Measurements from ENCODE around the gene TTC3. TPM values are rescaled to one million over a fixed set of nuclear protein-coding genes. Genes with fewer than 3 reads are reported as not detected.

Gene TTC3
- total and polyA plus RNA-seq, 2 donors (not counting 1 experiment from before 2014, with no cell fraction given): 42.0 to 163 TPM

DNA sequence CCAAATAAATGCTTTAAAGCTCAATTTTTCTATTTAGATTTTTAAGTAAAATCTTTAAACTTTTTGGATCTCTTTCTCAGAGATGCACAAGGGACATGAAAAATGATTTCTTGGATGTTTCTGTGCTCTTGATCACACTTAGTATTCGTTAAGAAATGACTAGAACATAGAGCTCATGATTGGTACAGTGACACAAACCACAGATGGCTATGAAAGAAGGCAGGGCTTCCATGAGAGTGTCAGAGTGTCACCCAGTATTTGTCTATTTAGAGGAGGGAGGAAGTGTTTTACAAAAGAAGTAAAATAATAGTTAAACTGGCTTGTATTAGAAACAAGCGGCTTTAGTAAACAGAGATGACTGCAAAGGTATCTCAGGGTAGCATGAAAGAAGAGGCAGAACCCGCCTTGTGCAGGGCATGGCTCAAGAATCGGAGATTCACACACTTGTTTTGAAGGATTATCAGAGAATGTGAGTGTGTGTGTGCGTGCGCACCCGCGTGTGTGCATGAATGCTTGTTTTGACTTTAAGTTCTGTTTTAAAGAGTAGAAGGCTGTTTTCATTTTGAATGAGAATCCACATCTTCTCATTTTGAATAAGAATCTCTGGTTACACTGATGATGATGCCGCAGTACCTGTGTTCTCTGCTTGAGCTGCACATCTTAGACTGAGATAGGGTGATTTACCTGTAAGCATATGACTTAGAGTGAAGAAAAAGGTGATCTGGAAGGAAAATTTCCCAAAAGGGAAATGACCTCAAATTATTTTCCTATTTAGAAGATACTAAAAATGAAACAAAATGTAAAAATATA lies 111.9 kb downstream of the TTC3 start:
- intact Hi-C loops (cut with micrococcal nuclease): no loop called here
- Mint-ChIP-seq H3K27ac (no peak overlapping the region), H3K27me3 (no peaks in the 10 kb centered on the region), H3K9me3 (ENCODE audit: insufficient read depth) (no peaks in the 10 kb centered on the region), H3K4me3 (no peak overlapping the region), H3K4me1 (no peaks in the 10 kb centered on the region)
- 86% methylated on average over 8 of the region's 9 CpGs for WGBS (ENCODE audit: insufficient coverage)
- Histone ChIP-seq H3K36me3 (replicated peaks in 1 of 2; ENCODE audit: control extremely low read depth in 1 of 2, control insufficient read depth in 1 of 2, extremely low read depth in 1 of 2, insufficient read depth in 2 of 2, low read length in 1 of 2) (peaks cover 16 to 47% of the 10 kb centered on the region in 2 experiments), H3K4me1 (ENCODE audit: control insufficient read depth in 2 of 2, insufficient read depth in 2 of 2, low read length in 2 of 2) (no peaks in the 10 kb centered on the region), H3K9me3 (ENCODE audit: control extremely low read depth in 1 of 3, control insufficient read depth in 2 of 3, insufficient read depth in 1 of 3, low read length in 2 of 3) (peaks cover 0 to under 1% (median 0%) of the 10 kb centered on the region in 3 donors), H3K4me2 (replicated peaks; ENCODE audit: low read depth, low read length, poor library complexity, severe bottlenecking) (no peak overlapping the region), H3K27ac (ENCODE audit: low read length in 2 of 2) (no peak overlapping the region), H3K9ac (ENCODE audit: low read length) (no peak overlapping the region), H4K20me1 (ENCODE audit: control insufficient read depth, insufficient read depth, low read length, poor library complexity, severe bottlenecking) (no peaks in the 10 kb centered on the region), H3K27me3 (replicated peaks in 1 of 4; ENCODE audit: control extremely low read depth in 1 of 4, control insufficient read depth in 3 of 4, insufficient read depth in 4 of 4, low read length in 3 of 4) (no peaks in the 10 kb centered on the region), H2AFZ (ENCODE audit: insufficient read depth, low read depth, low read length, poor library complexity, severe bottlenecking) (no peak overlapping the region), H3K79me2 (ENCODE audit: control insufficient read depth, insufficient read depth, low read length) (no peaks in the 10 kb centered on the region), H3K4me3 (ENCODE audit: control extremely low read depth in 1 of 5, extremely low read depth in 1 of 5, insufficient read depth in 1 of 5, low read depth in 2 of 5, low read length in 4 of 5) (no peak overlapping the region)
- TF ChIP-seq CTCF (IDR thresholded peaks at IDR 0.05): no peak
- no peak for TF ChIP-seq EZH2 (IDR thresholded peaks at IDR 0.05; ENCODE audit: borderline replicate concordance, insufficient read depth, low read depth, low read length, poor library complexity, severe bottlenecking)
- CTCF ChIA-PET: interaction anchor here (0.6 to 0.7 kb wide), 2 partner anchors 56 to 57 kb away, joined by 3 read pairs; no protein-coding TSS in a partner anchor
- POLR2A ChIA-PET: interaction anchor here (0.7 kb wide), 1 partner anchor 459 kb away, joined by 3 read pairs; no protein-coding TSS in a partner anchor
- DNase-seq: no peak
- ATAC-seq (ENCODE audit: low read depth): no peak

- H3K4me1 Mint-ChIP-seq: no peaks in the 10 kb centered on the region
- Histone ChIP-seq H3K36me3 (replicated peaks in 1 of 2; ENCODE audit: control extremely low read depth in 1 of 2, control insufficient read depth in 1 of 2, extremely low read depth in 1 of 2, insufficient read depth in 2 of 2, low read length in 1 of 2) (peaks cover 8 to 48% of the 10 kb centered on the region in 2 experiments), H3K9ac (ENCODE audit: low read length) (no peak overlapping the region), H3K4me2 (replicated peaks; ENCODE audit: low read depth, low read length, poor library complexity, severe bottlenecking) (no peak overlapping the region), H3K27ac (ENCODE audit: low read length in 2 of 2) (no peak overlapping the region), H3K79me2 (ENCODE audit: control insufficient read depth, insufficient read depth, low read length) (no peaks in the 10 kb centered on the region), H4K20me1 (ENCODE audit: control insufficient read depth, insufficient read depth, low read length, poor library complexity, severe bottlenecking) (no peaks in the 10 kb centered on the region), H3K4me1 (ENCODE audit: control insufficient read depth in 2 of 2, insufficient read depth in 2 of 2, low read length in 2 of 2) (no peaks in the 10 kb centered on the region), H3K9me3 (ENCODE audit: control extremely low read depth in 1 of 3, control insufficient read depth in 2 of 3, insufficient read depth in 1 of 3, low read length in 2 of 3) (no peaks in the 10 kb centered on the region), H3K27me3 (replicated peaks in 1 of 4; ENCODE audit: control extremely low read depth in 1 of 4, control insufficient read depth in 3 of 4, insufficient read depth in 4 of 4, low read length in 3 of 4) (no peaks in the 10 kb centered on the region), H3K4me3 (ENCODE audit: control extremely low read depth in 1 of 5, extremely low read depth in 1 of 5, insufficient read depth in 1 of 5, low read depth in 2 of 5, low read length in 4 of 5) (no peak overlapping the region), H2AFZ (ENCODE audit: insufficient read depth, low read depth, low read length, poor library complexity, severe bottlenecking) (no peak overlapping the region)
- no peaks in the 10 kb centered on the region for H3K9me3 Mint-ChIP-seq (ENCODE audit: insufficient read depth)
- no peak overlapping the region for H3K4me3 Mint-ChIP-seq
- intact Hi-C loops (cut with micrococcal nuclease): no loop called here
- no peak for ATAC-seq (ENCODE audit: low read depth)
- WGBS (ENCODE audit: insufficient coverage): no CpG with 5 or more reads among the region's 2 CpGs
- no peaks in the 10 kb centered on the region for H3K27me3 Mint-ChIP-seq
- CTCF ChIA-PET: no interaction called here
- TF ChIP-seq CTCF (IDR thresholded peaks at IDR 0.05): no peak
- no peak for TF ChIP-seq EZH2 (IDR thresholded peaks at IDR 0.05; ENCODE audit: borderline replicate concordance, insufficient read depth, low read depth, low read length, poor library complexity, severe bottlenecking)
- DNase-seq: no peak
- POLR2A ChIA-PET: no interaction called here
- H3K27ac Mint-ChIP-seq: no peak overlapping the region
These were observed 113.9 kb downstream of the TTC3 start for GRCh38 chr21:37186983-37187382.

All from B cell (primary cell).